HEK293 (cell line): Measurements from ENCODE around the gene METTL22.

Experiments
- AEBP2 ChIP-seq: fragments of 450-650 bp; formaldehyde crosslinking; IDR thresholded peaks from 2 replicates; pipeline ENCODE4 v1.5.1; 2016; ENCODE audit warnings: missing biosample characterization, missing genetic modification characterization, borderline replicate concordance
- FEZF1 ChIP-seq: fragments of 450-650 bp; formaldehyde crosslinking; IDR thresholded peaks from 2 replicates; pipeline ENCODE4 v1.5.1; 2016; ENCODE audit warnings: missing biosample characterization, missing genetic modification characterization
- GFI1B ChIP-seq: fragments of 450-650 bp; formaldehyde crosslinking; IDR thresholded peaks from 2 replicates; pipeline ENCODE4 v1.5.1; 2016; ENCODE audit warnings: missing biosample characterization, missing genetic modification characterization
- KLF10 ChIP-seq: fragments of 450-650 bp; IDR thresholded peaks from 2 replicates; pipeline ENCODE4 v1.5.1; 2018; ENCODE audit warnings: missing biosample characterization, mild to moderate bottlenecking, missing genetic modification characterization
- MZF1 ChIP-seq: fragments of 450-650 bp; formaldehyde crosslinking; IDR thresholded peaks from 2 replicates; pipeline ENCODE4 v1.5.1; 2017; ENCODE audit warnings: missing biosample characterization, missing genetic modification characterization, borderline replicate concordance
- PRDM2 ChIP-seq: fragments of 450-650 bp; formaldehyde crosslinking; IDR thresholded peaks from 2 replicates; pipeline ENCODE4 v1.5.1; 2016; ENCODE audit warnings: missing biosample characterization, missing genetic modification characterization, borderline replicate concordance
- REST ChIP-seq: fragments of 450-650 bp; formaldehyde crosslinking; IDR thresholded peaks from 2 replicates; pipeline ENCODE4 v1.5.1; 2016; ENCODE audit warnings: missing biosample characterization, missing genetic modification characterization
- ZFHX2 ChIP-seq: fragments of 450-650 bp; formaldehyde crosslinking; conservative IDR thresholded peaks from 2 replicates; pipeline ENCODE4 v1.5.1; 2016; ENCODE audit warnings: missing biosample characterization, missing genetic modification characterization
- ZNF112 ChIP-seq: fragments of 450-650 bp; formaldehyde crosslinking; IDR thresholded peaks from 2 replicates; pipeline ENCODE4 v1.5.0; 2017; ENCODE audit warnings: missing biosample characterization, missing genetic modification characterization
- ZNF175 ChIP-seq: fragments of 450-650 bp; formaldehyde crosslinking; IDR thresholded peaks from 2 replicates; pipeline ENCODE4 v1.5.1; 2016; ENCODE audit warnings: missing biosample characterization, missing genetic modification characterization
- ZNF239 ChIP-seq: fragments of 450-650 bp; formaldehyde crosslinking; IDR thresholded peaks from 2 replicates; pipeline ENCODE4 v1.5.1; 2016; ENCODE audit warnings: missing biosample characterization, missing genetic modification characterization
- ZNF341 ChIP-seq: fragments of 450-650 bp; formaldehyde crosslinking; IDR thresholded peaks from 2 replicates; pipeline ENCODE4; 2016; ENCODE audit warnings: low read depth, missing biosample characterization, missing genetic modification characterization
- ZNF366 ChIP-seq: fragments of 450-650 bp; formaldehyde crosslinking; conservative IDR thresholded peaks from 2 replicates; pipeline ENCODE4 v1.5.1; 2016; ENCODE audit warnings: missing biosample characterization, missing genetic modification characterization
- ZNF513 ChIP-seq: fragments of 450-650 bp; IDR thresholded peaks from 2 replicates; pipeline ENCODE4 v1.5.1; 2018; ENCODE audit warnings: missing biosample characterization, missing genetic modification characterization
- ZNF561 ChIP-seq: fragments of 450-650 bp; IDR thresholded peaks from 2 replicates; pipeline ENCODE4 v1.5.1; 2018; ENCODE audit warnings: missing biosample characterization, missing genetic modification characterization, borderline replicate concordance
- ZNF701 ChIP-seq: fragments of 450-650 bp; formaldehyde crosslinking; IDR thresholded peaks from 2 replicates; pipeline ENCODE4 v1.5.1; 2016; ENCODE audit warnings: missing biosample characterization, missing genetic modification characterization
- ZNF704 ChIP-seq: fragments of 450-650 bp; formaldehyde crosslinking; IDR thresholded peaks from 2 replicates; pipeline ENCODE4 v1.5.1; 2016; ENCODE audit warnings: missing biosample characterization, missing genetic modification characterization
- ZNF76 ChIP-seq: fragments of 450-650 bp; formaldehyde crosslinking; IDR thresholded peaks from 2 replicates; pipeline ENCODE4; 2016; ENCODE audit warnings: low read depth, missing biosample characterization, missing genetic modification characterization, borderline replicate concordance

Gene METTL22

GRCh38 chr16:8676737-8677375 is 55.4 kb downstream of the METTL22 start (continued):
- TF ChIP-seq PRDM2 (tag by site-specific recombination) (no peak), ZNF561 (tag by site-specific recombination) (0 out of 2 replicates have a peak, but pooled peaks have one; percentile 62), ZNF341 (tag by site-specific recombination) (peak; percentile 55; the same call in 1 of the 2 replicates), FEZF1 (tag by site-specific recombination) (peak; percentile 99), ZNF76 (tag by site-specific recombination) (no peak), ZNF175 (no peak), AEBP2 (tag by site-specific recombination) (no peak), ZNF239 (tag by site-specific recombination) (no peak), ZNF704 (tag by site-specific recombination) (no peak), REST (tag by site-specific recombination) (no peak), ZFHX2 (no peak), ZNF513 (tag by site-specific recombination) (peak; percentile 41; the same call in 1 of the 2 replicates), ZNF112 (no peak), GFI1B (tag by site-specific recombination) (peak; percentile 47; the same call in 1 of the 2 replicates), MZF1 (tag by site-specific recombination) (no peak; the same call in 1 of the 2 replicates), KLF10 (peak; percentile 64; the same call in 1 of the 2 replicates), ZNF366 (tag by site-specific recombination) (peak; percentile 78), ZNF701 (tag by site-specific recombination) (no peak)
